Right lobe of liver (tissue), 6 donors: ENCODE data around the gene STXBP6. TPM values are rescaled to one million over a fixed set of nuclear protein-coding genes. Genes with fewer than 3 reads are reported as not detected.

ENCODE experiments used
- ATAC-seq, 4 donors: fragments of 200-7000 bp; cut with Tn5 transposase; one replicate each; pipeline ENCODE4 v1.9.1; 2020; ENCODE audit warnings: mild to moderate bottlenecking in 4 of 4, moderate library complexity in 4 of 4
- DNase-seq, 3 donors: peaks; one replicate each; pipeline ENCODE4 v3.0.0-alpha.2; 2020
- H3K27ac ChIP-seq, 3 donors: fragments of 200-600 bp; one replicate each; pipeline ENCODE4 v1.8.0; 2022
- H3K27me3 ChIP-seq, 2 donors: fragments of 200-600 bp; one replicate each; pipeline ENCODE4 v1.8.0; 2022
- H3K36me3 ChIP-seq, 4 donors: fragments of 200-600 bp; sonication (generic) in 1 of 4; one replicate each; pipeline versions ENCODE4 v1.5.1 to v1.8.0; 2017 to 2022; ENCODE audit warnings: control low read depth in 1 of 4
- H3K4me1 ChIP-seq, 4 donors: fragments of 200-600 bp; sonication (generic) in 1 of 4; one replicate each; pipeline versions ENCODE4 v1.5.1 to v1.8.0; 2017 to 2022; ENCODE audit warnings: control low read depth in 1 of 4
- H3K4me3 ChIP-seq, 3 donors: fragments of 200-600 bp; one replicate each; pipeline ENCODE4 v1.8.0; 2022
- H3K9me3 ChIP-seq, 4 donors: fragments of 200-600 bp; sonication (generic) in 1 of 4; one replicate each; pipeline versions ENCODE4 v1.5.1 to v1.8.0; 2017 to 2022; ENCODE audit warnings: control low read depth in 1 of 4
- CTCF ChIP-seq, 4 donors: fragments of 200-600 bp in 3 of 4; fragments of 450-650 bp in 1 of 4; IDR thresholded peaks; one replicate each; pipeline versions ENCODE4 v1.5.1 to v1.8.0; 2016 to 2022; ENCODE audit warnings: antibody characterized with exemption in 4 of 4, mild to moderate bottlenecking in 2 of 4
- POLR2A ChIP-seq: fragments of 450-650 bp; IDR thresholded peaks from one replicate; pipeline ENCODE4 v1.6.1; 2017; ENCODE audit warnings: antibody characterized with exemption, mild to moderate bottlenecking
- WGBS: methylation state at CpG from one replicate; pipeline ENCODE4 v1.1.6; 2018; ENCODE audit warnings: low coverage, low lambda C conversion rate; ENCODE audit not compliant: insufficient coverage; ENCODE audit errors: missing lambda C conversion rate; 5-methylcytosine and 5-hydroxymethylcytosine counted together
- intact Hi-C, 2 donors: fragments of 100-400 bp; cut with DNase I; formaldehyde crosslinking; loops; one replicate each; pipeline versions ENCODE4 v1.11.2 to v1.14.1; 2022
- total RNA-seq, 6 experiments: library from RNA; depleted of rRNA in 2 of 6; stranded (reverse); fragments of >200 nt in 2 of 6; fragmentation: NEBNext Ultra II Directional in 3 of 6; extraction: Animal tissue kit (Norgen Biotek cat#: 25700) in 3 of 6; gene quantifications; one replicate each; pipeline versions ENCODE4 v1.1.0 to v1.2.4, GENCODE V29; 2016 to 2023
- donor health status: DM: no; HTN: yes; CAD: no.
- donor health status: DM: no; HTN: no; CAD: no.
- donor health status: DM: no; HTN: no; CAD: no.
- donor health status: DM: no; HTN: yes; CAD: no.
- donor health status: DM: no; HTN: yes; CAD: no.

STXBP6 gene
- total RNA-seq, 6 experiments from 2014 or later, result 0.55 to 1.7 (median 1.1) TPM

GRCh38 chr14:24991821-24992220 is 58.1 kb downstream of the STXBP6 start:
- Histone ChIP-seq H3K27ac (no peak overlapping the region), H3K9me3 (no peaks in the 10 kb centered on the region), H3K36me3 (no peaks in the 10 kb centered on the region), H3K27me3 (no peaks in the 10 kb centered on the region), H3K4me1 (no peaks in the 10 kb centered on the region), H3K4me3 (no peak overlapping the region)
- TF ChIP-seq CTCF (IDR thresholded peaks at IDR 0.05) (no peak), POLR2A (no peak)
- intact Hi-C loops, result no loop called here
- ATAC-seq (no peak), DNase-seq (no peak)
- 91% methylated on average over 5 of the region's 6 CpGs for WGBS

- Histone ChIP-seq H3K36me3 (no peaks in the 10 kb centered on the region), H3K4me1 (no peaks in the 10 kb centered on the region), H3K4me3 (no peak overlapping the region), H3K9me3 (no peaks in the 10 kb centered on the region), H3K27me3 (no peaks in the 10 kb centered on the region), H3K27ac (no peak overlapping the region)
- TF ChIP-seq CTCF (IDR thresholded peaks at IDR 0.05), result no peak
- no peak for TF ChIP-seq POLR2A
- DNase-seq, result no peak
- intact Hi-C loops, result no loop called here
- ATAC-seq, result no peak
- 92% methylated on average over 1 of the region's 1 CpG for WGBS
These were observed 58.7 kb downstream of the STXBP6 start for GRCh38 chr14:24991288-24991687.

GRCh38 chr14:24990773-24991172 is 59.2 kb downstream of the STXBP6 start:
- Histone ChIP-seq H3K4me3 (no peak overlapping the region), H3K4me1 (no peaks in the 10 kb centered on the region)
- ATAC-seq, result no peak

DNA sequence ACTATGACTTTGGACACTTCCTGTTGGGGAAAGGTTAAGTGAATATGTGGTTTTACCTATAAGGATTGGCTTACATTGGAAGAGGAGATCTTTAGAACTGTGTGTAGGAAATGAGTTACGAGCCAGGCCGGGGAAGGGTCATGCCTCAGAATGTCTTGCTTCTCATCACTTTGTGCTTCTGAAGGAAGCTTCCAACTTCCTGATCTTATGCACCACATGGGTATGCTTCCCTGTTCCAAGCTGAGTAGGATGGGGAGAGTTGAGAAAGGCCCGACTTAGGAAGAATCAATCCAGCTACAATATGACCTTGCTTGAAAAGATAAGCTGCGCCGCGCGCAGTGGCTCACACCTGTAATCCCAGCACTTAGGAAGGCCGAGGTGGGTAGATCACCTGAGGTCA is 59.9 kb downstream of the STXBP6 start:
- H3K27ac ChIP-seq, result no peak overlapping the region
- intact Hi-C loops, result no loop called here
- no peaks in the 10 kb centered on the region for H3K4me1 ChIP-seq
- WGBS, result 94% methylated on average over 8 of the region's 8 CpGs
- no peak overlapping the region for H3K4me3 ChIP-seq
- H3K27me3 ChIP-seq, result no peaks in the 10 kb centered on the region
- no peak for TF ChIP-seq CTCF (IDR thresholded peaks at IDR 0.05)
- TF ChIP-seq POLR2A, result no peak
- DNase-seq (no peak), ATAC-seq (no peak)
- no peaks in the 10 kb centered on the region for H3K36me3 ChIP-seq
- no peaks in the 10 kb centered on the region for H3K9me3 ChIP-seq

More at GRCh38 chr14:24990773-24991172, 59.2 kb downstream of the STXBP6 start:
- no peak for DNase-seq
- H3K27ac ChIP-seq, result no peak overlapping the region
- TF ChIP-seq POLR2A (no peak), CTCF (IDR thresholded peaks at IDR 0.05) (no peak)
- H3K27me3 ChIP-seq, result no peaks in the 10 kb centered on the region
- intact Hi-C loops, result no loop called here
- H3K9me3 ChIP-seq, result no peaks in the 10 kb centered on the region
- no peaks in the 10 kb centered on the region for H3K36me3 ChIP-seq

- intact Hi-C loops, result no loop called here
- no peak for ATAC-seq
- no peak overlapping the region for H3K4me3 ChIP-seq
- DNase-seq, result no peak
- H3K4me1 ChIP-seq, result no peaks in the 10 kb centered on the region
- no peaks in the 10 kb centered on the region for H3K9me3 ChIP-seq
- 54% methylated on average over 5 of the region's 5 CpGs for WGBS
- no peaks in the 10 kb centered on the region for H3K36me3 ChIP-seq
- TF ChIP-seq CTCF (IDR thresholded peaks at IDR 0.05) (no peak), POLR2A (no peak)
- H3K27me3 ChIP-seq, result no peaks in the 10 kb centered on the region
- H3K27ac ChIP-seq, result no peak overlapping the region
These were observed 61.2 kb downstream of the STXBP6 start for GRCh38 chr14:24988760-24989159.
